Suprapubic skin (tissue), 4 donors: Measurements from ENCODE around the gene SMG7. TPM values are rescaled to one million over a fixed set of nuclear protein-coding genes. Genes with fewer than 3 reads are reported as not detected.

Experiments used
- DNase-seq, 2 donors: peaks; one replicate each; pipeline ENCODE4 v3.0.0-alpha.2; 2019; ENCODE audit warnings: low spot score in 2 of 2
- H3K27ac ChIP-seq: fragments of 200-600 bp; sonication (generic); one replicate; pipeline ENCODE4 v1.5.1; 2019
- H3K27me3 ChIP-seq: fragments of 200-600 bp; sonication (generic); one replicate; pipeline ENCODE4 v1.5.1; 2019
- H3K36me3 ChIP-seq: fragments of 200-600 bp; sonication (generic); one replicate; pipeline ENCODE4 v1.5.1; 2019
- H3K4me1 ChIP-seq: fragments of 200-600 bp; sonication (generic); one replicate; pipeline ENCODE4 v1.5.1; 2019
- H3K4me3 ChIP-seq: fragments of 200-600 bp; sonication (generic); one replicate; pipeline ENCODE4 v1.5.1; 2019; ENCODE audit warnings: mild to moderate bottlenecking
- H3K9me3 ChIP-seq: fragments of 200-600 bp; sonication (generic); one replicate; pipeline ENCODE4 v1.5.1; 2019
- EP300 ChIP-seq: sonication (generic); formaldehyde crosslinking; IDR thresholded peaks from one replicate; pipeline ENCODE4 v1.6.1; 2017; ENCODE audit warnings: antibody characterized with exemption
- POLR2A ChIP-seq, 2 donors: fragments of 450-650 bp; IDR thresholded peaks; one replicate each; pipeline ENCODE4 v1.6.1; 2017; ENCODE audit warnings: antibody characterized with exemption in 2 of 2, mild to moderate bottlenecking in 2 of 2, moderate library complexity in 2 of 2
- POLR2AphosphoS5 ChIP-seq, 3 donors: sonication (generic); formaldehyde crosslinking; IDR thresholded peaks; one replicate each; pipeline ENCODE4 v1.6.1; 2017; ENCODE audit warnings: antibody characterized with exemption in 3 of 3
- WGBS: methylation state at CpG from one replicate; pipeline ENCODE4 v1.1.5; 2018; 5-methylcytosine and 5-hydroxymethylcytosine counted together
- total RNA-seq, 4 donors: library from RNA; depleted of rRNA; stranded (reverse); fragments of >200 nt; gene quantifications; one replicate each; pipeline ENCODE4 v1.1.0, GENCODE V29; 2016
- TF ChIP-seq, protein P1 (sequence below), 2 donors: fragments of 200-600 bp in 1 of 2; fragments of 450-650 bp in 1 of 2; sonication (generic) in 1 of 2; IDR thresholded peaks; one replicate each; pipeline ENCODE4 v1.5.1; 2016 to 2019; ENCODE audit warnings: antibody characterized with exemption in 2 of 2, mild to moderate bottlenecking in 1 of 2, moderate library complexity in 1 of 2

Gene SMG7
- total RNA-seq, 4 donors from 2014 or later = 34.4 to 65.3 (median 41.8) TPM

DNA sequence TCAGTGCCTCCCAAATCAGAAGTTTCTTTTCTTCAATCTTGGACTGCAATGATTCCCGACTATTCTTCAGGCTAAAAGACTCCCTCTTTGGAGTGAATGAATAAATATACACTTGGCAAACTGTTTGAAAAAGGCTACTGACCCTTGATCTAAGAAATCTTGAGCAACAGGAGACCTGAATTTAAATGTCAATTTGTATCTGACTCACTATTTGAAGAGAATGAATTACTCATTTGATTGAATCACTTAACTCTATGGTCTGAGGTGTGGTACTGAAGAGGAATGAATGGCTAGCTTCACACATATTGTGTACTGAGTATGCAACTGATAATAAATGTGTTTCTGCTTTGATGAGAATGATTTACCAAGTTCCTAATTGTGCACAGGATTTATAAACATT lies 4.6 kb upstream of the SMG7 start:
- TF ChIP-seq EP300 = no peak
- no peak for TF ChIP-seq POLR2A (IDR thresholded peaks at IDR 0.05)
- TF ChIP-seq, protein P1, sequence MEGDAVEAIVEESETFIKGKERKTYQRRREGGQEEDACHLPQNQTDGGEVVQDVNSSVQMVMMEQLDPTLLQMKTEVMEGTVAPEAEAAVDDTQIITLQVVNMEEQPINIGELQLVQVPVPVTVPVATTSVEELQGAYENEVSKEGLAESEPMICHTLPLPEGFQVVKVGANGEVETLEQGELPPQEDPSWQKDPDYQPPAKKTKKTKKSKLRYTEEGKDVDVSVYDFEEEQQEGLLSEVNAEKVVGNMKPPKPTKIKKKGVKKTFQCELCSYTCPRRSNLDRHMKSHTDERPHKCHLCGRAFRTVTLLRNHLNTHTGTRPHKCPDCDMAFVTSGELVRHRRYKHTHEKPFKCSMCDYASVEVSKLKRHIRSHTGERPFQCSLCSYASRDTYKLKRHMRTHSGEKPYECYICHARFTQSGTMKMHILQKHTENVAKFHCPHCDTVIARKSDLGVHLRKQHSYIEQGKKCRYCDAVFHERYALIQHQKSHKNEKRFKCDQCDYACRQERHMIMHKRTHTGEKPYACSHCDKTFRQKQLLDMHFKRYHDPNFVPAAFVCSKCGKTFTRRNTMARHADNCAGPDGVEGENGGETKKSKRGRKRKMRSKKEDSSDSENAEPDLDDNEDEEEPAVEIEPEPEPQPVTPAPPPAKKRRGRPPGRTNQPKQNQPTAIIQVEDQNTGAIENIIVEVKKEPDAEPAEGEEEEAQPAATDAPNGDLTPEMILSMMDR (IDR thresholded peaks at IDR 0.05) = no peak
- TF ChIP-seq POLR2AphosphoS5 (IDR thresholded peaks at IDR 0.05) = no peak
- WGBS = 77% methylated on average over 1 of the region's 1 CpG
- DNase-seq = no peak
- Histone ChIP-seq H3K4me3 (no peak overlapping the region), H3K27me3 (peaks cover 3% of the 10 kb centered on the region), H3K36me3 (no peaks in the 10 kb centered on the region), H3K9me3 (no peaks in the 10 kb centered on the region), H3K4me1 (peaks cover 11% of the 10 kb centered on the region), H3K27ac (no peak overlapping the region)

DNA sequence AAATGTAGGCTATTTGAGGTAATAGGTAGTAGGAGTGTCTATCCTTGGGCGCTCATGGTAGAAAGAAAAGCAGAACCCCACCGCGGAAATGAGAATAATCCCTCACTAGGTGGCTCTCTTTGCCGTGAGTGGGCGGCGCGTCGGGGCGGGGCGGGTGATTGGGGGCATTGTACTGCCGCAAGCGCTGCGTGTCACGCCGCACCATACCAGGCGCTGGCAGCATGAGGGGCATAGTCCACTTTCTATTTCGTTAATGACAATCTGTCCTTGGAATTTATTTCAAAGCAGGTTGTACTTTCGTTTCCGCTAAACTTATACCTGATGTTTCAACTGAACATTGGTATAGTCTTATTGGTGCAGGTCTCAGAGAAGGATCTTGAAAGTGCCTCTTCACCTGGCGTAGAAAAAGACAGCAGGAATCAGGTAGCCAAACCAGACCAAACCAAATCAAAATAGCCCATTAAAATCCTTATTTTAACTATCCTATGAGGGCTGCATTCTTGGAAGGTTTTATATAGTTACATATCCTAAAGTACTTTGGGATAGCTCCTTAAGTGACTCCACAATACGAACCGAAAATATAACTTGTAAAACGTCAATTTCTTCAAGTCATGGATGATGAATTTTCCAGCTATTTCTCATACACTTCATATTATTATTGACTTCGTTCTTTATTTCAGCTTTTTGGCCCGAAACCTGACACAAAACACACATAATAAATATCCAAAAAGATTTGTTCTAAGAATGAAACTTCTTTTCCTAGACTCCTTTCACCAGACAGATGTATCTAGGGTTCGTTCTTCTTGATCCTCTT lies 1.9 kb upstream of the SMG7 start:
- peak; percentile 91 to 94 for DNase-seq
- Histone ChIP-seq H3K4me1 (peaks cover 31% of the 10 kb centered on the region), H3K27me3 (no peaks in the 10 kb centered on the region), H3K9me3 (no peaks in the 10 kb centered on the region), H3K36me3 (no peaks in the 10 kb centered on the region), H3K27ac (peak overlapping the region; percentile 98), H3K4me3 (peak overlapping the region; percentile 78)
- TF ChIP-seq, protein P1 (IDR thresholded peaks at IDR 0.05) = peak in 1 of 2 donors; percentile 37
- TF ChIP-seq POLR2A (IDR thresholded peaks at IDR 0.05) (peak in 1 of 2 donors; percentile 35), EP300 (no peak)
- under 1% methylated on average over 26 of the region's 26 CpGs for WGBS

DNA sequence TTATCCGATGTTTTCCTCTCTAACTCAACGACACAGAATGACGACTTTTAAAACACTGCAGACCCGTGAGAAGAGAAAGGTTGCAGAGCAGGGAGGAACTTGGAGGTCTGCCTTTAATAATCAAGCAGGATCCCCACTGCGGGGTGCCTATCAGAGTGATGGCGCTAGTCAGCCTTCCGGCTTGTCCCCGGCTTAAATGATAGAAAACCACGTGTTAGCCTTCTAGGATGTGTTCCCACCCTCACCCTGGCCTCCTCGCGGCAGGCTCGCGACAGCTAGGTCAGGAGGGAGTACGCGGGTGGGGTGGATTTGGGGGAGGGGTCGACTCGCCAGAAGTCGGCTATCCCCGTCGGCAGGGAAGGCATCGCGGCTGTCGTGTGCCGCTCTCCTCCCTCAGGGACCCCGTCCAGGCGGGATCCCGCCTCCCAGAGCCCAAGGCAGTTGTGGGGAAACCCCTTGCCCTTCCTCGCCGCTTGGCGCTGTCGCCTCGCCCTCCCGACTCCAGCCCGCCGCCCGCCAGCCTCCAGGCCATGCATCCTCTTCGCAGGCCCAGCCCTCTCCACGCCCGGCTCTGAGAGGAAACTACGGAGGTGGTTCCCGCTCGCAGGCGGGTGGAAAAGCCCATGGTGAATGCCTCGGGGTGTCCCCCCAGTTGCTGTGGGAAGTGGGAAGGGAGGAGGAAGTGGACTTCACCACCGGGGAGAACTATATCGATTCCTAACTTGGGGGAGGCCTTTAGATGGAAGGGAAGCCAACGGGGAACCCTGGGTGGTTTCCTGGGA lies 1.1 kb upstream of the SMG7 start:
- H3K36me3 ChIP-seq = no peaks in the 10 kb centered on the region
- H3K9me3 ChIP-seq = no peaks in the 10 kb centered on the region
- H3K4me3 ChIP-seq = peak overlapping the region; percentile 78
- no peaks in the 10 kb centered on the region for H3K27me3 ChIP-seq
- peak overlapping the region; percentile 98 for H3K27ac ChIP-seq
- 1% methylated on average over 17 of the region's 47 CpGs for WGBS
- peaks cover 32% of the 10 kb centered on the region for H3K4me1 ChIP-seq
- peak; percentile 88 to 90 for DNase-seq
- TF ChIP-seq POLR2AphosphoS5 (IDR thresholded peaks at IDR 0.05) (no peak), POLR2A (IDR thresholded peaks at IDR 0.05) (no peak), EP300 (no peak)
- TF ChIP-seq, protein P1 (IDR thresholded peaks at IDR 0.05) = no peak

DNA sequence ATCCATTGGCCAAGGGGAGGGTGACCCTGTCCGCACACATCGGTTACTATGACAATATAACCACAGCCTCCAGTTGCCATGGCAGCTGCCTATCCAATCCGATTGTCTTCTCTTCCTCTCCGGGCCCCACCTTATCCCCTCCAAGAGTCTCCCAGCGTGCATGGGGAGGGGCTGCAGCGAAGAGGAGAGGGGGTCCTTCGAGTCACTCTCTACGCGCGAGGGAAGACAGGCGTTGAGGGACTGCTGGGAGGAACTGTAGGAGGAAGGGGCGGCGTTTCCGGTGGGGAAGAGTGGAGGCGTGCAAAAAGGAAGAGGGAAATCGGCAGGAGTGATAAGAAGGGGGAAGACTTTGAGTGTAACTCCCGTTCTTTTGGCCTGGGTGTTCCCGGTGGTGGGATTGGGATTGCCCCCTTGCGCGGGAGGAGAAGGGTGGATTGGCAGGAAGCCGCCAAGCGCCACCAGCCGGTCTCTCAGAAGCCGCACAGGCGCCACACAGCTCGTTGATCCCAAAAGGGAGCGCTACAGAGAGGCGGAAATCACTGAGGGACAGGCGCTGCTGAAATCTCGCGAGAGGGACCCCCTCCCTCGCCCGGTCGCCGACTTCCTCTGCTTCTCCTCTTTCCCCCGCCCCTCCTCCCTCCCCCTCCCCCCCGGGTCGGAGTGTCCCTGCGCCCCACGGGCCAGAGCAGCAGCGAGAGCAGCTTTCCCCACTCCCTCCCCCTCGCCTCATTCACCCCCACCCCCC lies 384 bp upstream of the SMG7 start:
- Histone ChIP-seq H3K9me3 (no peaks in the 10 kb centered on the region), H3K27ac (peak overlapping the region; percentile 98), H3K27me3 (no peaks in the 10 kb centered on the region), H3K36me3 (no peaks in the 10 kb centered on the region), H3K4me1 (peaks cover 38% of the 10 kb centered on the region), H3K4me3 (peak overlapping the region; percentile 78)
- 1% methylated on average over 37 of the region's 42 CpGs for WGBS
- TF ChIP-seq POLR2A (IDR thresholded peaks at IDR 0.05) = no peak
- TF ChIP-seq, protein P1 (IDR thresholded peaks at IDR 0.05) = no peak
- TF ChIP-seq POLR2AphosphoS5 (IDR thresholded peaks at IDR 0.05) = peak in 2 of 3 donors; percentile 43 to 93
- no peak for TF ChIP-seq EP300
- peak; percentile 98 for DNase-seq
